SH-SY5Y (cell line): Measurements from ENCODE around the gene KDM4B.

Source experiments
- GATA2 ChIP-seq: IDR thresholded peaks from 2 replicates; pipeline ENCODE4 v1.6.1; 2011; ENCODE audit warnings: mild to moderate bottlenecking, low read depth, low read length
- GATA3 ChIP-seq: IDR thresholded peaks from 2 replicates; pipeline ENCODE4 v1.6.1; 2011; ENCODE audit warnings: low read depth, mild to moderate bottlenecking, low read length, moderate library complexity

GRCh38 chr19:5200844-5201243, 231.9 kb downstream of the KDM4B start:
- no peak for TF ChIP-seq GATA3
- TF ChIP-seq GATA2 = no peak
